B cell (primary cell): Measurements from ENCODE around the gene POLR1E. TPM values are rescaled to one million over a fixed set of nuclear protein-coding genes. Genes with fewer than 3 reads are reported as not detected.

Experiments
- ATAC-seq: fragments of 200-7000 bp; cut with Tn5 transposase; one replicate; pipeline ENCODE4 v1.10.0; 2021; ENCODE audit warnings: low read depth, mild to moderate bottlenecking, moderate number of reproducible peaks, moderate library complexity
- CTCF ChIA-PET: fragments of 350-600 bp; sonication (Branson Sonifier 250); formaldehyde crosslinking; loops from one replicate; lab custom pipeline; 2021; ENCODE audit warnings: antibody characterized with exemption, inconsistent platforms; lab: Charles Lee
- POLR2A ChIA-PET: fragments of 350-600 bp; sonication (Branson Sonifier 250); formaldehyde crosslinking; loops from one replicate; lab custom pipeline; 2021; ENCODE audit warnings: antibody characterized with exemption; lab: Charles Lee
- DNase-seq: peaks from one replicate; pipeline ENCODE4 v3.0.0; 2013
- H2AFZ ChIP-seq: 2 replicates; pipeline ENCODE4 v1.6.1; 2012; ENCODE audit warnings: mild to moderate bottlenecking, low read depth, low read length; ENCODE audit not compliant: insufficient read depth, poor library complexity, severe bottlenecking
- H3K27ac ChIP-seq, 2 donors: 1 replicate in 1 of 2; 2 replicates in 1 of 2; pipeline ENCODE4 v1.5.1; 2012 to 2013; ENCODE audit warnings: low read length in 2 of 2, mild to moderate bottlenecking in 2 of 2, moderate library complexity in 1 of 2
- H3K27me3 ChIP-seq, 4 experiments: fragments of 200-600 bp in 1 of 4; sonication (generic) in 1 of 4; replicated peaks in 1 of 4; 1 replicate in 2 of 4; 2 replicates in 2 of 4; pipeline versions ENCODE4 v1.6.1 to v1.7.0; 2013 to 2016; ENCODE audit warnings: low read length in 3 of 4, mild to moderate bottlenecking in 2 of 4, mixed read lengths in 1 of 4, moderate library complexity in 1 of 4; ENCODE audit not compliant: insufficient read depth in 4 of 4, control insufficient read depth in 3 of 4; ENCODE audit errors: control extremely low read depth in 1 of 4
- H3K36me3 ChIP-seq, 2 experiments: replicated peaks in 1 of 2; 1 replicate in 1 of 2; 2 replicates in 1 of 2; pipeline versions ENCODE4 v1.6.1 to v1.7.1; 2013; ENCODE audit warnings: low read length in 1 of 2; ENCODE audit not compliant: insufficient read depth in 2 of 2, control insufficient read depth in 1 of 2; ENCODE audit errors: control extremely low read depth in 1 of 2, extremely low read depth in 1 of 2
- H3K4me1 ChIP-seq, 2 donors: fragments of 200-600 bp in 1 of 2; sonication (generic) in 1 of 2; 1 replicate in 1 of 2; 2 replicates in 1 of 2; pipeline versions ENCODE4 v1.5.1 to v1.6.1; 2013 to 2017; ENCODE audit warnings: low read length in 2 of 2; ENCODE audit not compliant: control insufficient read depth in 2 of 2, insufficient read depth in 2 of 2
- H3K4me2 ChIP-seq: replicated peaks from 2 replicates; pipeline ENCODE3; 2012; ENCODE audit warnings: mild to moderate bottlenecking, low read depth, low read length; ENCODE audit not compliant: poor library complexity, severe bottlenecking
- H3K4me3 ChIP-seq, 5 experiments: fragments of 200-600 bp in 1 of 5; sonication (generic) in 1 of 5; 1 replicate in 3 of 5; 2 replicates in 2 of 5; pipeline versions ENCODE4 v1.5.1 to v1.7.0; 2011 to 2016; ENCODE audit warnings: low read length in 4 of 5, mild to moderate bottlenecking in 4 of 5, low read depth in 2 of 5, control low read depth in 1 of 5, moderate library complexity in 1 of 5; ENCODE audit not compliant: insufficient read depth in 1 of 5; ENCODE audit errors: control extremely low read depth in 1 of 5, extremely low read depth in 1 of 5
- H3K79me2 ChIP-seq: fragments of 200-600 bp; sonication (generic); one replicate; pipeline ENCODE4 v1.6.0; 2016; ENCODE audit warnings: low read length; ENCODE audit not compliant: control insufficient read depth, insufficient read depth
- H3K9ac ChIP-seq: fragments of 200-600 bp; sonication (generic); 2 replicates; pipeline ENCODE4 v1.6.1; 2017; ENCODE audit warnings: mild to moderate bottlenecking, low read length, moderate library complexity
- H3K9me3 ChIP-seq, 3 donors: one replicate each; pipeline versions ENCODE4 v1.6.1 to v1.7.1; 2013; ENCODE audit warnings: low read length in 2 of 3; ENCODE audit not compliant: control insufficient read depth in 2 of 3, insufficient read depth in 1 of 3; ENCODE audit errors: control extremely low read depth in 1 of 3
- H4K20me1 ChIP-seq: 2 replicates; pipeline ENCODE4 v1.6.0; 2012; ENCODE audit warnings: mild to moderate bottlenecking, low read length; ENCODE audit not compliant: insufficient read depth, control insufficient read depth, poor library complexity, severe bottlenecking
- H3K27ac Mint-ChIP-seq: one replicate; pipeline ENCODE4 v1.8.0; 2021; ENCODE audit warnings: mixed read lengths
- H3K27me3 Mint-ChIP-seq: one replicate; pipeline ENCODE4 v1.8.0; 2021; ENCODE audit warnings: mixed read lengths
- H3K4me1 Mint-ChIP-seq: one replicate; pipeline ENCODE4 v1.8.0; 2021; ENCODE audit warnings: mixed read lengths
- H3K4me3 Mint-ChIP-seq: one replicate; pipeline ENCODE4 v1.8.0; 2021; ENCODE audit warnings: mixed read lengths
- H3K9me3 Mint-ChIP-seq: one replicate; pipeline ENCODE4 v1.8.0; 2022; ENCODE audit warnings: mixed read lengths; ENCODE audit not compliant: insufficient read depth
- EZH2 ChIP-seq: IDR thresholded peaks from 2 replicates; pipeline ENCODE4 v1.6.1; 2012; ENCODE audit warnings: borderline replicate concordance, low read depth, mild to moderate bottlenecking, moderate library complexity, low read length; ENCODE audit not compliant: insufficient read depth, poor library complexity, severe bottlenecking
- WGBS: methylation state at CpG from one replicate; pipeline ENCODE4 v1.1.5; 2013; ENCODE audit warnings: missing lambda C conversion rate; ENCODE audit not compliant: insufficient coverage; 5-methylcytosine and 5-hydroxymethylcytosine counted together
- intact Hi-C: fragments of 100-400 bp; cut with micrococcal nuclease; formaldehyde crosslinking; loops from one replicate; pipeline ENCODE4 v1.10.0; 2022
- polyA plus RNA-seq: library from polyadenylated mRNA; depleted of rRNA; stranded (reverse); fragments of >200 nt; gene quantifications from 2 replicates; pipeline ENCODE4 v1.2.3, GENCODE V29; 2012
- total RNA-seq, 2 donors: library from RNA; stranded (reverse); fragments of 120-200 nt in 1 of 2; gene quantifications; 1 replicate in 1 of 2; 2 replicates in 1 of 2; pipeline versions ENCODE4 v1.2.3 to v1.2.4, GENCODE V29; 2013 to 2022
- TF ChIP-seq, protein P1 (sequence below): fragments of 200-600 bp; IDR thresholded peaks from one replicate; pipeline ENCODE4 v1.8.0; 2022; ENCODE audit warnings: antibody characterized with exemption, mild to moderate bottlenecking

The POLR1E gene
- total and polyA plus RNA-seq, 2 donors (not counting 1 experiment from before 2014, with no cell fraction given), result 11.6 to 31.0 TPM

DNA sequence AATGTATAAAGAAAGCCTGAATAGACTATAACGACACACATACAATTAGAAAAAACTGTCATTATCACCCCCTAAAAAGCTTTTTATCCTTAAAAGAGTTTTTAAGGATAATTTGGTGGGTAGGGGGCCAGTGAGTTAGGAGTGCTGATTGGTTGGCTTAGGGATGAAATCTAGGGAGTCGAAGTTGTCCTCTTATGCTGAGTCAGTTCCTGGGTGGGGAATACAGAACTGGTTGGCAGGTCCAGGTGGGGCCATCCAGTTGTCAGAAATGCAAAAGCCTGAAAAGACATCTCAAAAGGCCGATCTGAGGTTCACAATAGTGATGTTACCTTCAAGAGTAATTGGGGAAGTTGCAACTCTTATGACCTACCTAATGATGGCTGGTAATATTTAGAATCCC, 34.1 kb upstream of the POLR1E start:
- POLR2A ChIA-PET, result no interaction called here
- no peak overlapping the region for H2AFZ ChIP-seq
- Mint-ChIP-seq H3K4me3 (no peak overlapping the region), H3K9me3 (no peaks in the 10 kb centered on the region), H3K27me3 (no peaks in the 10 kb centered on the region), H3K27ac (no peak overlapping the region), H3K4me1 (peaks cover 50% of the 10 kb centered on the region)
- TF ChIP-seq, protein P1, sequence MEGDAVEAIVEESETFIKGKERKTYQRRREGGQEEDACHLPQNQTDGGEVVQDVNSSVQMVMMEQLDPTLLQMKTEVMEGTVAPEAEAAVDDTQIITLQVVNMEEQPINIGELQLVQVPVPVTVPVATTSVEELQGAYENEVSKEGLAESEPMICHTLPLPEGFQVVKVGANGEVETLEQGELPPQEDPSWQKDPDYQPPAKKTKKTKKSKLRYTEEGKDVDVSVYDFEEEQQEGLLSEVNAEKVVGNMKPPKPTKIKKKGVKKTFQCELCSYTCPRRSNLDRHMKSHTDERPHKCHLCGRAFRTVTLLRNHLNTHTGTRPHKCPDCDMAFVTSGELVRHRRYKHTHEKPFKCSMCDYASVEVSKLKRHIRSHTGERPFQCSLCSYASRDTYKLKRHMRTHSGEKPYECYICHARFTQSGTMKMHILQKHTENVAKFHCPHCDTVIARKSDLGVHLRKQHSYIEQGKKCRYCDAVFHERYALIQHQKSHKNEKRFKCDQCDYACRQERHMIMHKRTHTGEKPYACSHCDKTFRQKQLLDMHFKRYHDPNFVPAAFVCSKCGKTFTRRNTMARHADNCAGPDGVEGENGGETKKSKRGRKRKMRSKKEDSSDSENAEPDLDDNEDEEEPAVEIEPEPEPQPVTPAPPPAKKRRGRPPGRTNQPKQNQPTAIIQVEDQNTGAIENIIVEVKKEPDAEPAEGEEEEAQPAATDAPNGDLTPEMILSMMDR, result no peak
- TF ChIP-seq EZH2, result no peak
- peak overlapping the region in 1 of 2 donors; percentile 9 for H3K27ac ChIP-seq
- H3K27me3 ChIP-seq, result no peaks in the 10 kb centered on the region
- WGBS, result 40% methylated on average over 1 of the region's 3 CpGs
- H3K4me3 ChIP-seq, result no peak overlapping the region
- peaks cover 74% of the 10 kb centered on the region for H3K79me2 ChIP-seq
- H3K36me3 ChIP-seq, result peaks cover 4 to 8% of the 10 kb centered on the region in 2 experiments
- peaks cover 0 to 3% of the 10 kb centered on the region in 2 donors for H3K4me1 ChIP-seq
- H3K9ac ChIP-seq, result no peak overlapping the region
- H3K9me3 ChIP-seq, result peaks cover 0 to 3% (median 0%) of the 10 kb centered on the region in 3 donors
- CTCF ChIA-PET, result interaction anchor here (1.4 kb wide), 1 partner anchor 33 kb away, joined by 3 read pairs; no protein-coding TSS in a partner anchor
- intact Hi-C loops, result no loop called here
- H4K20me1 ChIP-seq, result peaks cover 63% of the 10 kb centered on the region
- H3K4me2 ChIP-seq, result no peak overlapping the region
- ATAC-seq, result no peak
- no peak for DNase-seq

DNA sequence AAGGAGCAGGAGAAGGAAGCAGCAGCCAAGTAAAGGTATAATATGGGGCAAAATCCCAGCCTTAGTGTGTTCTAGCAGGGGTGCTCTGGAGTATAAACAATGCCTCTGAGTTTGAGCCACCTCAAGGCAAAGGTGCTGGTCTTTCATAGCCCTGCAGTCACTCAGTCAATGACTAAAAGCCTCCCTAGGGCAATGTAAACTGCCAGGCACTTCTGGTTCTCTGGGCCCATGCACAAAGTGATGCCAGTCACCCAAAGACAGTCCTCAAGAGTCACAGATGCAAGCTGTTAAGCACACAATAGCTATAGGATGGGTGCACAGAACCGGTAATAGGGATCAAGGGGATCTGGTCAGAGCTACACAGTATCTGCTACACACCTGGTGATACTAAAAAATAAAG, 33.1 kb upstream of the POLR1E start:
- intact Hi-C loops, result no loop called here
- Histone ChIP-seq H3K4me1 (peaks cover 0 to 3% of the 10 kb centered on the region in 2 donors), H4K20me1 (peaks cover 60% of the 10 kb centered on the region), H3K4me3 (no peak overlapping the region), H3K27me3 (no peaks in the 10 kb centered on the region), H3K4me2 (no peak overlapping the region), H2AFZ (no peak overlapping the region), H3K9me3 (peaks cover 0 to 3% (median 0%) of the 10 kb centered on the region in 3 donors), H3K9ac (no peak overlapping the region), H3K36me3 (peaks cover 6 to 9% of the 10 kb centered on the region in 2 experiments), H3K27ac (peak overlapping the region in 1 of 2 donors; percentile 27), H3K79me2 (peaks cover 78% of the 10 kb centered on the region)
- no peak overlapping the region for H3K27ac Mint-ChIP-seq
- ATAC-seq (no peak), DNase-seq (no peak)
- ChIA-PET POLR2A (no interaction called here), CTCF (interaction anchor here (1.4 kb wide), 1 partner anchor 34 kb away, joined by 3 read pairs; no protein-coding TSS in a partner anchor)
- H3K4me1 Mint-ChIP-seq, result peaks cover 58% of the 10 kb centered on the region
- WGBS, result no CpG with 5 or more reads among the region's 1 CpG
- H3K4me3 Mint-ChIP-seq, result no peak overlapping the region
- TF ChIP-seq EZH2, result no peak
- TF ChIP-seq, protein P1, result no peak
- no peaks in the 10 kb centered on the region for H3K9me3 Mint-ChIP-seq
- no peaks in the 10 kb centered on the region for H3K27me3 Mint-ChIP-seq
